Measurements from ENCODE around the gene PPP2R3B.
"Not testable (repeated sequence)": the region's sequence is repeated elsewhere in the genome, so short reads cannot be mapped to it uniquely, and the experiment has no call there.

PPP2R3B gene

GRCh38 chrX:386768-387575 lies at the start of gene PPP2R3B:
TSS of gene PPP2R3B (minus strand) at chrX:386907. CDS start at chrX:386691, 216 bp downstream.
- DNase-seq (ENCODE audit: low read depth) = peak; percentile 99

DNA sequence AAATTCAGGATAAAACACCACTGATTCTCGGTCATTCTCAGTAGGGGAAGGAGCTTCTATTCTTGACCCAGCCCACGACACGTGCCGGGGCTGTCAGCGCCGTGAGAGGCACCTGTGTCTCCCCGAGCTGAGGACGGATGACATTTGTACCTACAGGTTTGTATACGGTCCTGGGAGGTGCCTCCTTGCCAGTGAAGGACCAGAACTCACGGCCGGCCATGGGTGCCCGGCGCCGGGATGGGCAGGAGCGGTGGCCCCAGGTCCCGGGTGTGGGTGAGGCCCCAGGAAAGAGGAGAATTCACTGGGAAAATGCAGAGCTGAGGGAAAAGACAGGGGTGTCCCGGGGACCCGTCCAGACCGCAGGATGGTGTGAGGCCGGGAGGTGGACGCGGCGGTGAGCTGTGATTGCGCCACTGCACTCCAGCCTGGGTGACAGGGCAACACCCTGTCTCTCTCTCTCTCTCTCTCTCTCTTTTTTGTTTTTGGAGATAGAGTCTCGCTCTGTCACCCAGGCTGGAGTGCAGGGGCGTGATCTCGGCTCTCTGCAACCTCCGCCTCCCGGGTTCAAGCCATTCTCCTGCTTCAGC lies 48.9 kb upstream of the PPP2R3B start:
- no peak for DNase-seq (ENCODE audit: low read depth)

- no peak for DNase-seq (ENCODE audit: low read depth)
These were observed 48.2 kb upstream of the PPP2R3B start for GRCh38 chrX:434946-435345.

DNA sequence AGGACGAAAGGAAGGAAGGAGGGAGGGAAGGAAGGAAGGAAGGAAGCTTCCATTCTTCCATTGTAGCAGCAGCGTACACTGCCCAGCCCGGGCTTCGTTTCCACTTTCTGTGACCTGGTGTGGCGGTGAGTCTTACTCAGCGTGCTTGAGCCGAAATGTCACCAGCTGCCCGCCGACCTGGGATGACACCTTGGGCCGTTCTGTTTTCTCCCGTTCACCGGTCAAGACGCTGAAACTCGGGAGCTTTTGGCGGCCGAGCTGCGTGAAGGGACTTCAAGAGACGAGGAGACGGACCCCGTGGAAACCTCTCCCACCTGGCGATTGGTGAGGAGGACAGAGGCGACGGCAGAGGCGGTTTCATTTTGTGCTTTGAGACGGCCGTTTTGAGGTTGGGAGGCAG lies 47.1 kb upstream of the PPP2R3B start:
- no peak for DNase-seq (ENCODE audit: low read depth)

GRCh38 chrX:432666-433065 lies 46.0 kb upstream of the PPP2R3B start:
- not testable (repeated sequence) for DNase-seq (ENCODE audit: low read depth)

- DNase-seq (ENCODE audit: low read depth) = no peak
These were observed 44.9 kb upstream of the PPP2R3B start for GRCh38 chrX:431492-432111.

GRCh38 chrX:431056-431455 lies 44.3 kb upstream of the PPP2R3B start:
- no peak for DNase-seq (ENCODE audit: low read depth)

DNA sequence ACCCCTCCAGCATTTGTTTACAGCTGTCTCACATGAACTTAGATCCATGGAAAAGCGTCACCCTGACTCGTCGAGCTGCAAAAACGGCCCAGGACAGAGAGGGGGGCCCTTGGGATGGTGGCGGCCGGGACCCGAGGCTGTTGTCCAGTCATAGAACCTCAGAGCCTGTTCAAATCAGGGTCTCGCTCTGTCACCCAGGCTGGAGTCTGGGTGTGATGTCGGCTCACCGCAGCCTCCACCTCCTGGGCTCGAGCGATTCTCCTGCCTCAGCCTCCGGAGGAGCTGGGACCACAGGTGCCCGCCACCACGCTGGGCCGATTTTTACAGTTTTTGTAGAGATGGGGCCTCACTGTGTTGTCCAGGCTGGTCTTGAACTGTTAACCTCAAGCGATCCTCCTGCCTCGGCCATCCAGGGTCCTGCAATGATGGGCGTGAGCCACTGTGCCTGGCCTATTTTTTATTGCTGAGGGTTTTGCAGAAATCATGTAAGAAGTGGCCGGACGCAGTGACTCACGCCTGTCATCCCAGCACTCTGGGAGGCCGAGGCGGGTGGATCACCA lies 42.6 kb upstream of the PPP2R3B start:
- DNase-seq (ENCODE audit: low read depth) = no peak

DNA sequence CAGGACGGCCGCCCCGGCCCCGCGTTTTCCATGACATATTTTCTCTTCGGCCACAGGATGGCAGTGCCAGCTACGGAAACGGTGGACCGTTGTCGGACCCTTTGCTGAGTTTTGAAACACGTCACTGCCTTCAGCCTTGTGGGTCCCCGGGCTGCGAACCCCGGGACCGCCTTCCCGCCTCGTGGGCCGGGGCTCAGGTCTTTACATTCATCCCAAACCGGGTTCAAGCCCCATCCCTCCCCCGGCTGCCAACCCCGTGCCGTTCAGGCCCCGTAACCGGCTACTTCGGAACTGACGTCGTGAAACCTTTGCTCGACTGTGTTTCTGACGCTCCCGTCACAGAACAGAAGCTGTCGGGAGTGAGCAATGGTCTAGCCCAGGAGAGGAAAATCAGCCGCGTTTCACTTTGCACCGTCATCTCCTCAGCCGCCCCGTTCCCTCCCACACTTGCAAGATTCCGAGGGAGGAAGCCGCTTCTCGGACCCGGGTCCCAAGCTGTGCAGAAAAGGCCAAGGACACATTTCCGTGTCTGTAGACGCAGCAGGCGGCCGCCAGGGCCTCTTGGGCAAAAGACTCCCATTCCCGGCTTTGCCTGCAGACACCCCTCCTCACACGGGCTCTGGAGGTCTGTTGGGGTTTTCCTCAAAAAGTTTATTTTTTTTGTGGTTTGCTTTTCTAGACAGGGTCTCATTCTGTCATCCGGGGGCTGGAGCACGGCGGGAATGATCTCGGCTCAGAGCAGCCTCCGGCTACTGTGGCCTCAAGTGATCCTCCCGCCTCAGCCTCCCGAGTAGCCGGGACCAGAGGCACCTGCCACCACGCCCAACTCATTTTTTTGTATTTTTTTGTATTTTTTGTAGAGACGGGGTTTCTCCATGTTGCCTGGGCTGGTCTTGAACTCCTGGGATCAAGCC lies 41.4 kb upstream of the PPP2R3B start:
- DNase-seq (ENCODE audit: low read depth) = no peak

DNA sequence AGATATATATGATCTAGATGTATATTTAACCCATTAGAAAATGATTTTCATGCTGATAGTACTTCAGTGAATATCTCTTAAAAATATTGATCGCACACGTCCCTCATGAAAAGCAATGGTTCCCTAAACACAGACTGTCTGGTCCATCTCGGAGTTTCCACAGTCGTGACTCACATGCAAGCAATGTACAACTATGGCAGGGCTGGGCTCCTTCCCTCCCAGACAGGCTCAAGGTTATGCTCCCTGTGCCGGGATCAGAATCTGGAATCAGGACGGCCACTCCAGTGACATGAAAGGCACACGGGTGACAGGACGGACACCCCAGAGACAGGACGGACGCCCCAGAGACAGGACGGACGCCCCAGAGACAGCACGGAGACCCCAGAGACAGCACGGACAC lies 40.2 kb upstream of the PPP2R3B start:
- DNase-seq (ENCODE audit: low read depth) = no peak

- no peak for DNase-seq (ENCODE audit: low read depth)
These were observed 38.3 kb upstream of the PPP2R3B start for GRCh38 chrX:425056-425455.

GRCh38 chrX:421646-422391 lies 35.1 kb upstream of the PPP2R3B start:
- DNase-seq (ENCODE audit: low read depth) = no peak

GRCh38 chrX:420496-421223 lies 34.0 kb upstream of the PPP2R3B start:
- DNase-seq (ENCODE audit: low read depth) = no peak

DNA sequence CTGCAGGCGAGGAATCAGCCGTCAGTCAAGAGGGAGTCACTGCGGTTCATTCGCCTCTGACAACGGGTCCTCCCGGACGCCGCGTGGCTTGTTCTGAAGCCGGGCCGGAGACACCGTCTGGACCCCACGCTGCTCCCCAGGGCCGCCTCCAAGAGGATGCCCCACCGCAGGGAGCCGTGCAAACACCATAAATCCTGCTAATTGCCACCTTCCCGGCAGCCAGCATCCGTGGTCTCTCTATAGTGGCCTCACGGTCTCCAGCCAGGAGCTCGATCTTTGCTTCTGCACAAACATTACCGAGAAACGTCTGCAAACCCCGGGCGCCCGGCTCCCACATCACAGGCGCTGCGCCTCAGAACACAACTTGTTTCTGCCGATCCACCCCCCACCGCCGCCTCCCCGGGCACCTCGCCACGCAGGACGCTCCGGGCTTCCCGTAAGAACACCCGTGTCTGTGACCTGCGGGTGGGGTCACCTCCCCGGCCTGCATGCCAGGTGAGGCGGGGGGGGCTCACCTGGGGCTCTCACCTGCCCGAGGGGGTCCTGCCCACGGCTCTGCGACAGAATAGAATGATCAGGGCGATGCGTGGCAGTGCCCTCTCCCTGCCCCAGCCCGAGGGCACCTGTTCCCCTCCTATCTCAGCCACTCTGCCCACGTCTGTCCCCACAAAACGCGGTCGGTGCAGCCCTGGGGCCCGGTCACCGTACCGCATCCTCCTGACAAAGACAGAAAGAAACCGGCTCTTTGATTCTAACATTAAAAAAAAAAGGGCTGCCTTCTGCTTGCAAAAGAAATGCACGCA lies 32.4 kb upstream of the PPP2R3B start:
- DNase-seq (ENCODE audit: low read depth) = no peak

DNA sequence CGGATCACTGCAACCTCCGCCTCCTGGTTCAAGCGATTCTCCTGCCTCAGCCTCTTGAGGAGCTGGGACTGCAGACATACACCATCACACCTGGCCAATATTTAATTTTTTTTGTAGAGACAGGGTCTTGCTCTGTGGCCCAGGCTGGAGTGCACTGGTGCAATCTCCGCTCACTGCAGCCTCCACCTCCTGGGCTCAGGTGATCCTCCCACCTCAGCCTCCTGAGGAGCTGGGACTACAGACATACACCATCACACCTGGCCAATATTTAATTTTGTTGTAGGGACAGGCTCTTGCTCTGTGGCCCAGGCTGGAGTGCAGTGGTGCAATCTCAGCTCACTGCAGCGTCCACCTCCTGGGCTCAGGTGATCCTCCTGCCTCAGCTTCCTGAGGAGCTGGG lies 28.8 kb upstream of the PPP2R3B start:
- DNase-seq (ENCODE audit: low read depth) = not testable (repeated sequence)

DNA sequence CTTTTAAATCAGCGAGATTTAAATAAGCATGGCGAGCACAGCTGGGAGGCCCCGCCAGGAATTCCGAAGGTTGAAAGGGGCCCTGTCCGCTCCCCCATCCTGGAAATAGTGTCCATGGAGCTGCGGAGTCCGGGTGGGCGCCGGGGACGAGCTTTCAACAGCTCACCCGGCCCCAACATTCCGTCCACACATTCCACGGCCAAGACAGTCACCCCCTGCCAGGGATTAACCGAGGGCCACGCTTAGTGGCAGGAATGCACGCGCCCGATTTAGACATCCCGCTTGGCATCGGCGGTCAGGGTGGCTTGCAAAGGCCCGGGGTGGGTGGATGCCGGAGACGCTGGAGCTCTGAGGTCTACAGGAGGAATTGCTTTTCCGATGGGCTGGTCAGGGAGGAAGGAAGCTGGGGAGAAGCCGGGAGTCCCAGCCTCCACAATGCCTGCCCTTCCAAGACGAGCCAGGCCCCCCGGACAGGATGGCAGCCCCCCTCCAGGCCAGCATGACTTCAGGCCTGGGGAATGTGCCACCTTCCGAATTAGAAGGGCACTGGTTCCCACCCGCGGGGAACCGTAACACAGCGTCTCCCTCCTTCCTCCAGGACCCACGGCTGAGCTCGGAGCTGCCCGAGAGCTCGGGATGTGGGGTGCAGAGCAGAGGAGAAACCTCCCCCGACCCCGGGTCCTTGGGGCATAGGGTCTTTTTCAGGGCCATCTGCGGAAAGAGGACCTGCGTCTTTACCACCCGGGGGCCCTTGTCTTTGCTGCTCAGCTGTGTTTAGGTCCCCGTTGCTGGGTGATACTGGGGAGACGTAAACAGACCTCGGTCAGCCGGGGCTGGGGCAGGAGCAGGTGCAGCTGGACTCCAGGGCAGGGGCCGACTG lies 26.9 kb upstream of the PPP2R3B start:
- DNase-seq (ENCODE audit: low read depth) = no peak

DNA sequence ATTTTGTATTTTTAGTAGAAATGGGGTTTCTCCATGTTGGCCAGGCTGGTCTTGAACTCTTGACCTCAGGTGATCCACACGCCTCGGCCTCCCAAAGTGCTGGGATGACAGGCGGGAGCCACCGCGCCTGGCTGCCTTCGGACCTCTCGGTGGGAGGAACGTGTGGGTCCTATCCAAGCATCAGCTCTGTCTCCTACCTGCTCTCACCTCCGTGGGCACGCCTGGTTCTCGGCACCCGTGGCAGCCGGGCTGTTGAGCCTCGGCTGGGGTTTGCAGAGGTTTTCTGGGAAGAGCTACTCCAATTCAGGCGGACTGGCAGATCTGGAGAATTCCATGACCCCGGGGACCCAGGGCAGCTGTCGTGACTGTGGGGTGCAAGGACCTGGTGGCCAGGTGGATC lies 23.6 kb upstream of the PPP2R3B start:
- DNase-seq (ENCODE audit: low read depth) = no peak

DNA sequence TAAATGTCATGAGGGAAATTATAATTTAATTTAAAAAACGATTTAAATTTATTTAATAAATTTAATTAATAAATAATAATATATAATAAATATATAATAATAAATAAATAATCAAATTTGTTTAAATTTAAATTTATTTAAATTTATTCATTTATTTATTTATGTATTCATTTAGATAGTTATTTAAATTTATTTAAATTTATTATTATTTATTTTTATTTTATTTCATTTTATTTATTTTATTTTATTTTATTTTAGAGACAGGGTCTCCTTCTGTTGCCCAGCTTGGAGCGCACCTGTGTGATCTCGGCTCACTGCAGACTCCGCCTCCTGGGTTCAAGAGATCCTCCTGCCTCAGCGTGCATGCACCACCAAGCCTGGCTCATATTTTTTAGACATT lies 18.4 kb upstream of the PPP2R3B start:
- no peak for DNase-seq (ENCODE audit: low read depth)

GRCh38 chrX:404656-405055 lies 17.9 kb upstream of the PPP2R3B start:
- DNase-seq (ENCODE audit: low read depth) = no peak
